Measurements from ENCODE around the gene PDLIM7.

PDLIM7 gene

DNA sequence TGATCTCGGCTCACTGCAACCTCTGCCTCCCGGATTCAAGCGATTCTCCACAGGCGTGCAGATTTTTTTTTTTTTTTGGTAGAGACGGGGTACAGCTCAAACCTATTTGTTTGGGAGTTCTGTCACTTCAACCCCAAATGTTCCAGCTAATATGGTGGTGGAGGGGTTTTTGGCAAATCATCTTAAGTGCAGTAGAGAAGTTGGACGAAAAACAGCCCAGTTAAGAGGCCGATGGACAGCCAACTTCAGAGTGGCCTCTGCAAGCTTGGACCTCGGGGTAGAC, 51.5 kb downstream of the PDLIM7 start:
- DNase-seq (ENCODE audit: low read depth in 1 of 2, low spot score in 1 of 2) = no peak

DNA sequence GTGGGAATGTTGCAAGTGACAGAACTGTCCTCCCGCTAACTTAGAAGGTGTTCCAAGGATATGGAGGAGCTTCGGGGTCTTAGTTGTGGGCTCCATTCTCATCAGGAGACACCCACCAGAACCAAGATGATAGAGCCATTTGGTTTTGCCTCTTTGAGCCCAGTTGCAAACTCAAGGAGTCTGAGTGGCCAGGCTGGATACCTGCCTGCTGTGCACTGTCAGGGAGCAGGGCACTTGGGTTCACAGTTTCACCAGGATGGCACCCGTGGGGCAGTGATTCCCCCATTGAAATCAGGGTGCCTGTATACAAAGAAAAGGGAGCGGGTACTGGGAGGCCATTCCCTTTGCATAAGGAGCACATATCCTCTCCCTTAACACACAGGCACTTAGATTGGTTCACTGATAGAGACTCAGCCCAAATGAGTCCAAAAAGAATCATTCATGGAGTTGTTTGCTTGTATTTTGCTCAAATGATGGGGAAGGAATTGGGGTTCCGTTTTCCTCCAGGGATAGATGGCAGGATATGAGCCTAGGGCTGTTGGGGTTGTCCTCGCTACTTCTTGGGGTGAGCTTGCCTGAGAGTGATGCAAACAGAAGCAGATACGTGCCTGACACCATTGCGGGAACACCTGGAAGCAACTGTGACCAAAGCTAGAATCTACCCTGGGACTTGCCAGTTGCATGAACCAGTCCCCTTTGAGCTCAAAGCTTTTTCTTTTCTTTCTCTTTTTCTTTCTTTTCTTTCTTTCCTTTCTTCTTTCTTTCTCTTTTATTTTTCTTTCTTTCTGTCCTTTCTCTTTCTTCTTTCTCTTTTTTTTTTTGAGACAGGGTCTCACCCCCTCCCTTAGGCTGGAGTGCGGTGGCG, 52.1 kb downstream of the PDLIM7 start:
- no peak for DNase-seq (ENCODE audit: low read depth in 1 of 2, low spot score in 1 of 2)

GRCh38 chr5:177444106-177445051, 53.0 kb downstream of the PDLIM7 start:
- no peak for DNase-seq (ENCODE audit: low read depth in 1 of 2, low spot score in 1 of 2)

DNA sequence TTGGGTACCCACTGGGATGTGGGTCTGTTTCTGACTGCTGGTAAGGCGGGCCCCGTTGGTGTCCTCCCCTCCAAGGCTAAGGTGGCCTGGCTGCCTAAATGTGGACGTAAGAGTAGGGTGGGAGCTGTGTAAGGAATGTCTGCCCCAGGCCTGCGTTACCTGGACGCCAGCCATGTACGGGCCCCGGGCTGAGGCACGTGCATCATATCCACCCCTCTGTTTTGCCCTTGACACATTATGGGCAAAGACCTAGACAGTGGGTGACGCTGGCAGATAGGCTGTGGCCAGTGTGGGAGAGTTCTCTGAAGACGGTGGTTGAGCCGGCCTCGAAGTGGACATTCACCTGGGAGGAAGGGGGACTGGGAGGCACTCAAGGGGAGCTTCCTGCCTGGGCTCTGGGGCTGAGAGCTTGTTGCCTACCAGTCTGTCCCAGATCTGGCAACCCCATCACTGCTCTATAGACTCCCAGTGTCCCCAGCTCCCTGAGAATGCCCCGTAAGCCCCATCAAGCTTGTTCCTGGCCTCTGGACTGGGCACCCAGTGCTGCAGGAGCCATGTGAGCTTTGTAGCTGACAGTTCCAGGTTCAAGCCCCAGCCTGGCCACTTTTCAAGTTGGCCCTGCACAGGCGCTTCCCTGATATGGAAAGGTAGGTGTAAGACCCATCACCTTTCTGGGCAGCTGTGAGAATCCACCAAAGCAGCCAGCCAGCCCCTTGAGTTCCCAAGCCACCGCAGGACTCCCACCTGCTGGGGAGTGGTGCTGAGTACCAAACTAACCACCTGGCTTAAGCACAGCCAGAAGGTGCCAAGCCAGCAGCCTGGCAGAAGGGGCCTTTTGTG, 54.0 kb downstream of the PDLIM7 start:
- DNase-seq (ENCODE audit: low read depth in 1 of 2, low spot score in 1 of 2) = no peak

DNA sequence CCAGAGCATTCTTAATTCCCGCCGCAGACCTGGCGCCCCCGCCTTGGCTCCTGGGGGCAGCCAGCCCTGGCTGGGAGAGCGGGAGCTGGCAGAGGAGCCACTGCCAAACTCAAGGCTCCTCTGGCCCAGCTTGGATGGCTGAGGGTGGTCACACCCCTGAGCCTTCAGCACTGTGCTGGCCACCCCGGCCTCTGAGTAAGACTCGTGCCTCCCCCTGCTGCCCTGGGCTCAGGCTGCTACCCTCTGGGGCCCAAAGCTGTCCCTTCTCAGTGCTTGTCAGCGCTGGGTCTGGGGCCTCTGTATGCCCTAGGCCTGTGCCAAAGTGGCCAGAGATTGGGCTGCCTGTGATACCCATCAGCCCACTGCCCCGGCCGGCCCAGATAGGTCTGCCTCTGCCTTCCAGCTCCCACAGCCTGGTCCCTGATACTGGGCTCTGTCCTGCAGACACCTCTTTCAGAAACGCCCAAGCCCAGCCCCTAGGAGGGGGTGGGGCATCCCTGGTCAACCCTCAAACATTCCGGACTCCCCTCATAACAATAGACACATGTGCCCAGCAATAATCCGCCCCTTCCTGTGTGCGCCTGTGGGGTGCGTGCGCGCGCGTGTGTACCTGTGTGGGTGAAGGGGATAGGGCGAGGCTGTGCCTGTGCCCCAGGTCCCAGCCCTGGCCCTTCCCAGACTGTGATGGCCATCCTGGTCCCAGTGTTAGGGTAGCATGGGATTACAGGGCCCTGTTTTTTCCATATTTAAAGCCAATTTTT, 55.2 kb downstream of the PDLIM7 start:
- DNase-seq (ENCODE audit: low read depth in 1 of 2, low spot score in 1 of 2) = no peak

GRCh38 chr5:177440990-177441780, 56.2 kb downstream of the PDLIM7 start:
- DNase-seq (ENCODE audit: low read depth in 1 of 2, low spot score in 1 of 2) = no peak

GRCh38 chr5:177440211-177440989, 57.0 kb downstream of the PDLIM7 start:
- DNase-seq (ENCODE audit: low read depth in 1 of 2, low spot score in 1 of 2) = no peak

GRCh38 chr5:177439518-177440053, 57.8 kb downstream of the PDLIM7 start:
- DNase-seq (ENCODE audit: low read depth in 1 of 2, low spot score in 1 of 2) = no peak

DNA sequence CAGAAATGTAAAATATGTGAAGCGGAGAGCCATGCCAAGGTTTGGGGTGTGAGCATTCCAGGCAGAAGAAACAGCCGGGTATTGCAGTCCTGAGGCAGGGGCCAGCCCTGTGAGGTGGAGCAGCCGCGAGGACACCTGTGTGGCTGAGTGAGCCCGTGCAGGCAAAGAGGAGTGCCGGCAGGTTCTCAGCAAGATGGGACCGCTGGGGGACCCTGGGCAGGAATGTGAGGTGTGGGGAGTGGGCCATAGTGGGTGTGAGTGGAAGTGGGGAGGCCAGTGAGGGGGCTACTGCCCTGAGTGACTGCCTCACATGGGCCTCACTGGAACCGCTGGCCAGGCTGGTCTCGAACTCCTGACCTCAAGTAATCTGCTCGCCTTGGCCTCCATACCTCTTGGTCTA, 58.9 kb downstream of the PDLIM7 start:
- DNase-seq (ENCODE audit: low read depth in 1 of 2, low spot score in 1 of 2) = no peak

DNA sequence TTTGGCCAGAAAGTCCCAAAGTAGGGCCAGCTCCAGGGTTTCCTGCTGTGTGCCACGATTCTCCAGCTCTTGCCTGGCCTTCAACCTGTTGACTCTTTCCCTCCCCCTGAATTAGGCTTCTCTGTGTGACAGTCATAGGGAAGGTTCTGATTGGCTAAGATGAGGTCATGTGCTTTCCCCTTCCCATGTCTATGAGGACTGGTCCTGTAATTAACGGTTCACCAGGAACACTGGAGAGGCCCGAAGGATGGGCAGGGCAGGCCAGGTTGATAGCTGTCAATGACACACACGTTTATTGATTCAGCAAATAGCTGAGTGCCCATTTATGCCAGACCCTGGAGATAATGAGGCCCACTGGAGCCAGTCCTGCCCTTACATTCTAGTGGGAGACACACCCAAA, 59.8 kb downstream of the PDLIM7 start:
- no peak for DNase-seq (ENCODE audit: low read depth in 1 of 2, low spot score in 1 of 2)

GRCh38 chr5:177435847-177436536, 61.4 kb downstream of the PDLIM7 start:
- DNase-seq (ENCODE audit: low read depth in 1 of 2, low spot score in 1 of 2) = no peak

GRCh38 chr5:177434942-177435738, 62.3 kb downstream of the PDLIM7 start:
- DNase-seq (ENCODE audit: low read depth in 1 of 2, low spot score in 1 of 2) = no peak

- DNase-seq (ENCODE audit: low read depth in 1 of 2, low spot score in 1 of 2) = no peak
These were observed 63.0 kb downstream of the PDLIM7 start for GRCh38 chr5:177434437-177434836.

DNA sequence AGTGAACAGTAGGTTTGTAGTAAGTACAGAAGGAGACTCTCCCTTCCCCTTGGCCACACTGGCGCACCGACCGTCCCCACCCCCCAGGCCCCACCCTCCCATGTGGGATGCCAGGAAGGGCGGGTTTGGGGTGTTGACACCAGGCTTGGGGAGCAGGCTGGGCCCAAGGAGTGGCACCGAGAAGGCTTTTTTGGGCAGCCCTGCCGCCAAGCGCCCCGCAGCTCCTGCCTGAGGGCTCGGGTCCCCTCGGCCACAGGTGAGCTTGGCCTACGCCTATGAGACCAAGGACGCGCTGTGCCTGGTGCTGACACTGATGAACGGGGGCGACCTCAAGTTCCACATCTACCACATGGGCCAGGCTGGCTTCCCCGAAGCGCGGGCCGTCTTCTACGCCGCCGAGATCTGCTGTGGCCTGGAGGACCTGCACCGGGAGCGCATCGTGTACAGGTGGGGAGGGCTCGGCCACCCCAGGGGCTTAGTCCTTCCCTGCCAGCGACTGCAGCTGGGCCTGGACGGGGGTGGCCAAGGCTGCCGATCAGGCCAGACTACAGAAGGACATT, 63.7 kb downstream of the PDLIM7 start:
- no peak for DNase-seq (ENCODE audit: low read depth in 1 of 2, low spot score in 1 of 2)

All from activated T-helper 1 cell treated with anti-CD3 and anti-CD28 coated beads, Interleukin-2, amount 50 U/mL, for 16 hours (primary cell).